Stromal cell of bone marrow (primary cell): ENCODE data around the gene SKOR1.

Experiments used
- DNase-seq: peaks from one replicate; pipeline ENCODE4 v3.0.0-alpha.2; 2012; ENCODE audit warnings: low read depth

The SKOR1 gene

GRCh38 chr15:67820122-67820991 is 5.0 kb upstream of the SKOR1 start:
- DNase-seq, result no peak

GRCh38 chr15:67820992-67821783 is 4.1 kb upstream of the SKOR1 start:
- DNase-seq, result no peak

GRCh38 chr15:67821784-67822440 is 3.4 kb upstream of the SKOR1 start:
- no peak for DNase-seq

- no peak for DNase-seq
Observed at GRCh38 chr15:67822537-67823313, 2.6 kb upstream of the SKOR1 start.

- DNase-seq, result no peak
Observed at GRCh38 chr15:67823314-67824196, 1.8 kb upstream of the SKOR1 start.

GRCh38 chr15:67824197-67824968 is 926 bp upstream of the SKOR1 start:
- DNase-seq, result no peak

- DNase-seq, result no peak
Observed at GRCh38 chr15:67825881-67826716, 790 bp downstream of the SKOR1 start.

GRCh38 chr15:67826717-67827561 is 1.6 kb downstream of the SKOR1 start:
- no peak for DNase-seq

- DNase-seq, result no peak
Observed at GRCh38 chr15:67827562-67828277, 2.4 kb downstream of the SKOR1 start.

- no peak for DNase-seq
Observed at GRCh38 chr15:67828278-67828968, 3.1 kb downstream of the SKOR1 start.

GRCh38 chr15:67828969-67829646 is 3.8 kb downstream of the SKOR1 start:
- no peak for DNase-seq

- no peak for DNase-seq
Observed at GRCh38 chr15:67829647-67830504, 4.6 kb downstream of the SKOR1 start.

GRCh38 chr15:67831363-67831762 is 6.1 kb downstream of the SKOR1 start:
- no peak for DNase-seq

- no peak for DNase-seq
Observed at GRCh38 chr15:67832031-67832551, 6.8 kb downstream of the SKOR1 start.
